GM12801 (cell line): ENCODE results near the gene IFI16.

Experiments used
- TF ChIP-seq, protein P1 (sequence below): IDR thresholded peaks from one replicate; pipeline ENCODE4 v1.5.1; 2011; ENCODE audit warnings: control low read depth; ENCODE audit not compliant: insufficient read length; ENCODE audit errors: extremely low read depth

The IFI16 gene

GRCh38 chr1:159009287-159009686, 420 bp upstream of the IFI16 start:
- TF ChIP-seq, protein P1, sequence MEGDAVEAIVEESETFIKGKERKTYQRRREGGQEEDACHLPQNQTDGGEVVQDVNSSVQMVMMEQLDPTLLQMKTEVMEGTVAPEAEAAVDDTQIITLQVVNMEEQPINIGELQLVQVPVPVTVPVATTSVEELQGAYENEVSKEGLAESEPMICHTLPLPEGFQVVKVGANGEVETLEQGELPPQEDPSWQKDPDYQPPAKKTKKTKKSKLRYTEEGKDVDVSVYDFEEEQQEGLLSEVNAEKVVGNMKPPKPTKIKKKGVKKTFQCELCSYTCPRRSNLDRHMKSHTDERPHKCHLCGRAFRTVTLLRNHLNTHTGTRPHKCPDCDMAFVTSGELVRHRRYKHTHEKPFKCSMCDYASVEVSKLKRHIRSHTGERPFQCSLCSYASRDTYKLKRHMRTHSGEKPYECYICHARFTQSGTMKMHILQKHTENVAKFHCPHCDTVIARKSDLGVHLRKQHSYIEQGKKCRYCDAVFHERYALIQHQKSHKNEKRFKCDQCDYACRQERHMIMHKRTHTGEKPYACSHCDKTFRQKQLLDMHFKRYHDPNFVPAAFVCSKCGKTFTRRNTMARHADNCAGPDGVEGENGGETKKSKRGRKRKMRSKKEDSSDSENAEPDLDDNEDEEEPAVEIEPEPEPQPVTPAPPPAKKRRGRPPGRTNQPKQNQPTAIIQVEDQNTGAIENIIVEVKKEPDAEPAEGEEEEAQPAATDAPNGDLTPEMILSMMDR: no peak

- TF ChIP-seq, protein P1: no peak
Observed at GRCh38 chr1:159010391-159010790, 684 bp downstream of the IFI16 start.

GRCh38 chr1:159011751-159012150, 2.0 kb downstream of the IFI16 start:
- TF ChIP-seq, protein P1: no peak

- TF ChIP-seq, protein P1: no peak
Observed at GRCh38 chr1:159012495-159012894, 2.8 kb downstream of the IFI16 start.

DNA sequence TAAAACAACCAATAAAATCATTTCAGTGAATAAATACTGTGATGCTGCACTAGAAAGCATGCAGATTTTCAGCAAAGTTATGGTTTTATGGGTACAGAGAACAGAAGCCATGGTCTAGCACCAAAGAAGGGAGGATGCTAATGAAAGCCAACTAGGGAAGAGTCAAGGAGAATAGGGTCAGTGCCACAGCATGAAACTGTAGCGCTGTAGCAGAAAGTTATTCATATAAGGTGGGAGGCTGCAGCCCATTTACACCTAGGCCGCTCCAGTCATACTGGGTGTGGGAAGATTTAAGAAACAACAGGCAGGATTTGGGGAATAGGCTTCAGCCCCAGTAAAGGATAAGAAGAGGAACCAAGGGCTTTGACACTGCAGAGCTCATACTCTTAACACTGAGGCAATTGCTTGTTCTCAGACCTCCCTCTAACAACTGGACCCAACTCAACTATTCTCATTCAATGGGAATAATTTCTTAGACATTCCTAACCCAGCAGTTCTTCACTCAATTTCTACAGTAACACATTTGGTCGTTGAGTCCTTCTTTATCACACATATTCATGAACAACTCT, 4.4 kb downstream of the IFI16 start:
- TF ChIP-seq, protein P1: no peak

GRCh38 chr1:159014851-159015250, 5.1 kb downstream of the IFI16 start:
- TF ChIP-seq, protein P1: no peak

- TF ChIP-seq, protein P1: no peak
Observed at GRCh38 chr1:159015440-159015909, 5.8 kb downstream of the IFI16 start.
